Measurements from ENCODE around the gene NUDT13.
A peak's percentile ranks its signal among the peaks of the same experiment; 100 is the strongest.
"Not testable (repeated sequence)": the region's sequence is repeated elsewhere in the genome, so short reads cannot be mapped to it uniquely, and the experiment has no call there.

NUDT13 gene

GRCh38 chr10:73106301-73106700 lies 4.0 kb upstream of the NUDT13 start:
- FAIRE-seq = no peak

- not testable (repeated sequence) for FAIRE-seq
Measured at GRCh38 chr10:73109248-73109652, 1.0 kb upstream of the NUDT13 start.

GRCh38 chr10:73112032-73112431 lies 1.8 kb downstream of the NUDT13 start:
- not testable (repeated sequence) for FAIRE-seq

GRCh38 chr10:73113551-73113950 lies 3.3 kb downstream of the NUDT13 start:
- FAIRE-seq = no peak

DNA sequence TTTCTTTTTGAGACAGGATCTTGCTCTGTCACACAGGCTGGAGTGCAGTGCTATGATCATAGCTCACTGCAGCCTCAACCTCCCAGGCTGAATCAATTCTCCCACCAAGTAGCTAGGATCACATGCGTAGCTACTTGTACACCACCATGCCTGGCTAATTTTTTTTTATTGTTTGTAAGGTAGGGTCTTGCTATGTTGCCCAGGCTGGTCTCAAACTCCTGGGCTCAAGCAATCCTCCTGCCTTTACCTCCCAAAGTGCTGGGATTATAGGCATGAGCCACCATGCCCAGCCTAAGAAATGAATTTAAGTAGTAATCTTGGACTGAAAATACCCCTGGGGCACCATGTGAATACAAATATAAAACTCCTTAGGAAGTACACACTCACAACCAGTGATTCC lies 5.8 kb downstream of the NUDT13 start:
- FAIRE-seq = no peak

DNA sequence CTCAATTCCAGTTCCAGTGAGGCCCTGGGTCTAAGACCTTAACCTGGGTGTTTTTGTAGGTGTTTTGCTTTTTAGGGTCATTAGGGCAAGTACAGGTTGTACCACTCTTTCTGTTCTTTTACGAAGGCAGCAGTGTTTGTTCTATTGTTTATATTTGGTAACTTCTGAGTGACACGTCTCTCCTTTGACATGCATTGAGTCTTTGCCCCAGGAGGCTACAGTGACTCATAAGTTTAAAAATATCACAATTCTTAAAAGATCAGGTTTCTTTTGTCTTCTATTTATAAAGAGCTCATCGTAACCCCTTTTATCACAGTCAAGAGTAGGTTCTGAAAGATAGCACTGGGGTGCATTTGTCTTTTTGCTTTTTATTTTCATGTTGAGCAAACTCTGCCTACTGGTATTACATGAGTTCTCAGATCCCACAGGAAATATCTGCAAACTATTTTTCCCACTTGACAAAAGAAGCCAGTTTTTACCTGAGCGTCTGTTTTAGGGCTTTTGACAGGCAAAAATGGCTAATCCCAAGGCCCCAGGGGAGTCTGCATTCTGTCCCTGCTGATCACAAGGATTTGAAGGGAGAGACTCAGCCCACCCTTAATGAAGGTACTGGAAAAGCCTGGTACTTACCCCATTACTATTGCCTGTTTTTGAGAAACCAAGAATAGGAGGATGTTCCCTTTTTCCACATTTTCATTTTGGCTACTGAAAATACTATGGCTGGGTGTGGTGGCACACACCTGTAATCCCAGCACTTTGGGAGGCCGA lies 7.9 kb downstream of the NUDT13 start:
- FAIRE-seq = no peak

DNA sequence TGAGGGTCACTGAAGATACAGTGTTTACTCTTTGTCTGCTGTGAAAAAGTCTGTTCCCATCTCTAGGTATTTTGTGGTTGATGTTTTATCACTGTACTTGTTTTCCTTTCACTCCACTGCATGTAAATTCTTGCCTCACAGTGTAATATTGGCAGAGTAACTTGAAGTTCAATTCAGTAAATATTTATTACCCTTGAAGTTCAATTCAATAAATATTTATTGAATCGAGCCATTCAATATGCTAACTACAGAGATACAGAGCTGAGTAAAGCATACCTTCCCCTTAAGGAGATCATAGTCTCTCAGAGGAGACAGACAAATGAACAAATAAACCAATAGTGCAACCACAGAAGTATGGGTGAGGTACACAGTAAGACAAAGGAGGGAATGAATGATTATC lies 9.2 kb downstream of the NUDT13 start:
- no peak for FAIRE-seq

DNA sequence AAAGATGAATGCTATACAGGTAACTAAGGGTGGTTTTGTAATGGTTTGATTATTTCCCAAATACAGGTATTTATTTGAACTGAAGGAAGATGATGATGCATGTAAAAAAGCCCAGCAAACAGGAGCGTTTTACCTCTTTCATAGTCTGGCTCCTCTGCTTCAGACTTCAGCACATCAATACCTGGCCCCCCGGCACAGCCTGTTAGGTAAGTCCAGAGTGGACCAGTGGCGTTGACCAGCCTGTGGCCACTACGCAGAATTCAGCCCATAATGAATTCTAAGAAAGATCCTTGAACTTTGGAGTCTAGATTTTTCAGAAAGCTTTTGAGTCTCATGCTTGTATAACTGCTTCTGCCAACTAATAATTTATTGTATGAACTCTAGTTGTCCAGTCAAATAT lies 9.7 kb downstream of the NUDT13 start:
- FAIRE-seq = no peak

DNA sequence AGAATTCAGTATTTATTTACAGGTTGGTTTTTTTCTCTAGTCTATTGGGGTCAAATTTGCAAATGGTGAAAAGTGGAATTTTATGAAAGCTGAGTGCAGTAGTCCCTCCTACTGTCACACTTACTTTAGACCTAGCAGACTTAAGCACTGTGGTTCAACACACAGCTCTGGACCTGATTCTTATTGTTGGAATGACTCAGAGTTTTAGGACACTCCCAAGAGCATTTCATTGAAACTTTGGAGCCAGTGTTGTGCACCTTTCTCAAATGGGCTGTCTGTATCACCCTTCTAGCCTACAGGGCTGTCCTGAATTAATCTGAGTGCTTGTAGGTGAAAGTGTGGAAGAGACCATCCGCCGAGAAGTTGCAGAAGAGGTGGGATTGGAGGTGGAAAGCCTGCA lies 16.1 kb downstream of the NUDT13 start:
- FAIRE-seq = no peak

GRCh38 chr10:73131301-73131700 lies 21.0 kb downstream of the NUDT13 start:
- FAIRE-seq = no peak

DNA sequence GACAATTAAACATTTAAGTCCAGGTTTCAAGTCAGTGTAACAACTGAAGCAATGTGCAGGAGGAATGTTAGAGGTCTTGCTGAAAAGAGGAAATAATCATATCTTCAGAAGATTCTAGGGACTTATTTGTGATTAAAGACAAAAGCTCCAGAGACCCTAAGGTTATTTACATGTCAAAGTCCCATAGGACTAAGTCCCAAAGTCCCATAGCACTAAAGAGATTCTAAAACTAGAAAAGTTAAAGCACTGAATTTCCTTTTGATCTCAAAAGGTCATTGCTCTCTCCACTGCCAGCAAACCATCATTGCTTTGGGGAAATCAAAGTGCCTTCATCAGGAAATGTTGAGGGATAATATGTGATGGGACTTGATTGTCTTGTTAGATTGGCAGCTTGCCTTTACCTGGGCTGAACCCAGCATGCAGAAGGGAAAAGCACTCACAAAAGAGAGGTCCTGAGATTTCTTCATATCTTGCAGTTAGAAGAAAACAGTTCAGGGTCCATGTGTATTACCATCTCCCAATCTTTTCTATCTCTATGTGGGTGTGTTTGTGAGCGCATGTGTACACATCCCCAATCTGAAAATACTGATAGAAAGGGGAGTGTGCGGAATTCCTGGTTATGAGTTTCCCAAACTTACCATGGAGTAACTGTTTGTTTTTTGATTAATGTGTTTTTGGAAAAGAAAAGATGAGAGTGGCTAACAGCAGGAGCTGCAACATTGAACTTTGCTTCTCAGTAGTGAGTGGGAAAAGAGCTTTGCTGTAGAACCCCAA lies 21.8 kb downstream of the NUDT13 start:
- FAIRE-seq = no peak

DNA sequence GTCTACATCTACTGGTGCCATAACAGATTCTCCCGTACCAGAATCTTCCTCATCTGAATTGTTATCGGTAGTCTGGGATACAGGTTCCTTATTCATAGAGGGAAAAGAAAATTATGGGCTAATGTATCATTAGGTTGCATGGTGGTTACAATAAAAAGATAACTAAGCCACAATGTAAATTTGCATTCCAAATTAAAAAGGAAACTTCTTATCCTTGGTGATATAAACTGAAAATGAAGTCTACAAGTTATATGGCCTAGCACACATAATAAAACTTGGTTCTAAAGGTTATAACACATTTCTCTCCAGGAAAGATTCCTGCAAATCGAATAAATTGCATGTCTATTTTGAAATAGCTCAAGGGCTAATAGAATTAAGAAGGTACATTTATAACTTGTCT lies 24.5 kb downstream of the NUDT13 start:
- FAIRE-seq = no peak

DNA sequence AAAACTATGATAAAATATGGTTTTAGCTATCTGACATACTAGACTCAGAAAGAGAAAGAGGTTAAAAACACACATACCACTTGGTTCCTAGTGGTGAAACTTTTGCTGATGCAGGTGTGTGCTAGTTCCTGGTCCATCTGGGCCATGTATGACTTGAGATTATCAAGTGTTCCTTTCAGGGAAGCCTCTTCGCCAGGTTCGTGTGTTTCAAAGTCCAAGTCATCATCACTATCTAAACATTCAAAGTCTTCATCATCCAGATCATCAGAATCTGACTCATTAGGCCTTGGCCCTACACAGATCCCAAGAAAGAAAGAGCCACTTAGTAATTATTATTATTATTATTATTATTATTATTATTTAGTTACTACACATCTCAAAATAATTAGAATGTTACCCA lies 26.4 kb downstream of the NUDT13 start:
- FAIRE-seq = no peak

DNA sequence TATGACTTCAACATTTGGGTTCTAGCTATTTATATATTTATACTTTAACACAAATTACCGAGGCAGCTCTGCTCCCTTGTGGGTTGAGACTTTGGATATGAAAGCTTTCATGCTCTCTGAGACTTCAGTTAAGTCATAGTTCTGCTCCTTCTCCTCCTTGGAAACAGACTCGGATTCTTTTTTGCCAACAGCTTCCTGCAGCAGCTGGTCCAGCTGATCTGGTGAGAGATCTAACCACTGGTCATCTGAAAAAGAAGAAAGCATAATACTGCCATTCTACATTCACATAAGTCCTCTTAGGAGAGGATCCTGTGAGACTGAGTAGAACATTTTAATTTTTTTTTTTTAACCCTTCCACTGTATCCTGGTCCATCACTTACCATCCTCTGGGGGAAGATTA lies 29.0 kb downstream of the NUDT13 start:
- no peak for FAIRE-seq

DNA sequence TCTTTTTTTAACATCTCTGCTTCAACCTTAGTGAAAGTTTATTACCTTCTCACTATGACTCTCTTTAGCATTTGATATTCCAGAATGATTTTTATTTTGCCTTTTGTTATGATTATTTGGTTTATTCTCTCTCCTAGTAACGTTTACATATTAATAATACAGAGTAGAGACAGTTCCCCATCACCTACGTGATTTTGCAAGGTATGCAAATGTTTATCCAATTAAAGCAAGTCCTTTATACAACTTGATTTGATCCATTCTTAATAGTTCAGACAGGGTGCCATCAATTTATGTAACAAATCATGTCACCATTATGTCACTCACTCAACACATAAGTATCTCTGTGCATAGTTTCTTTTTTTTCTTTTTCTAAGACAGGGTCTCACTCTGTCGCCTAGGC lies 31.3 kb downstream of the NUDT13 start:
- FAIRE-seq = no peak

GRCh38 chr10:73150633-73151413 lies 40.6 kb downstream of the NUDT13 start:
- not testable (repeated sequence) for FAIRE-seq

DNA sequence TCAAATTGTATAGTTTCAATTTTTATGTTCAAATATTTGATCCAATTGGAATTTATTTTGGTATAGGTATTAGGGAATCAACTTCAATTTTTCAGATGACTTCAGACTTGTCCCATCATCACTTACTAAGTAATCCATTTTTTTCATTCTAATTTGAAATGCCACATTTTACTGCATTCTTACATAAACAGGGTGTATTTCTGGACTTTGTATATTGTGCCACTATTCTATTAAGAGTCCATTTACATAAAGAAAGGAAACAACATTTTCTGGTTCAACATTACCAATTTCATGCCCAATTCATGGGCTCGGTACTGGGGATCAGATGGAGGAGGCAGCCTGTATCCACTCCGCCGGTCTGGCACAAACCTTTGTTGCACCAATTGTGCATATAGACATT lies 41.8 kb downstream of the NUDT13 start:
- FAIRE-seq = no peak

GRCh38 chr10:73156054-73156453 lies 45.8 kb downstream of the NUDT13 start:
- FAIRE-seq = no peak

GRCh38 chr10:73159038-73159648 lies 48.9 kb downstream of the NUDT13 start:
- peak; percentile 86 for FAIRE-seq

- FAIRE-seq = no peak
Measured at GRCh38 chr10:73161079-73161478, 50.8 kb downstream of the NUDT13 start.

DNA sequence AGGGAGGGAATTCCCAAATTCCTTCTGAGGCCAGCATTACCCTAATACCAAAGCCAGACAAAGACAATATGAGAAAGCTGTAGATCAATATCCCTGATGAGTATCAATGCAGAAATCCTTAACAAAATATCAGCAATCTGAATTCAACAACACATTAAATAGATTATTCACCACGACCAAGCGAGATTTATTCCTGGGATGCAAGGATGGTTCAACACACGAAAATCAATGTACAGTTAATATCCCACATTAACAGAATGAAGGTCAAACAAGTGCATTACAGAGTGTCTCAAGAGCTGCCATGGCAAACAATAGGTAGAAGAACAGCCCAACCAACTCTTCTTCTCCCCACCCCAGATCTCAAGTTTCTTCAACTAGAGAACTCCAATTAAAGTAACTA lies 51.4 kb downstream of the NUDT13 start:
- FAIRE-seq = no peak

DNA sequence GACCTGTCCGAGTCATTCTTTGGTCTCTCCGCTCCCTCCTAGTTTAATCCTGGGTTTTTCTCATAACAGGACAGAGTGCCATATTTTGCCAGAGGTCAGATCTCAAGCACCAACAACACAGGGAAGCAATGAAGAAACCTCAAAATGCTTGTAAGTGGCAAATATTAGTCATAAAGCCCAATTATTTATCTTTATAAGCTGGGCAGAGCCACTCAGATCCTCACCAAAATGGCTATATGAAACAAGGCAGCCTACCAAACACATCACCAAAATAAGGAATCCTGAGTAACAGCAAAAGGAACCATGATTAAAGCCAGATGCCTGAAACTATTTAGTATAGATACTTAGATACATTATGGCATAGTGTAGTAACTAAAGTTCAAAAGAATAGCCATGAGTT lies 52.8 kb downstream of the NUDT13 start:
- no peak for FAIRE-seq

- FAIRE-seq = no peak
Measured at GRCh38 chr10:73166972-73167371, 56.7 kb downstream of the NUDT13 start.

Measured in TTC549 (cell line).